ACHN (cell line): ENCODE data around the gene PPIE.
"Not testable (repeated sequence)": the region's sequence is repeated elsewhere in the genome, so short reads cannot be mapped to it uniquely, and the experiment has no call there.

Experiments used
- DNase-seq: peaks from one replicate; pipeline ENCODE4 v3.0.0-alpha.2; 2015
- in situ Hi-C: cut with HindIII; loops from 2 replicates; pipeline ENCODE4 v1.10.0; 2017; ENCODE audit warnings: low sequenced_read_pairs, low pct_ligation_motif_present, low pct_unique_long_range_greater_than_20kb

The PPIE gene

DNA sequence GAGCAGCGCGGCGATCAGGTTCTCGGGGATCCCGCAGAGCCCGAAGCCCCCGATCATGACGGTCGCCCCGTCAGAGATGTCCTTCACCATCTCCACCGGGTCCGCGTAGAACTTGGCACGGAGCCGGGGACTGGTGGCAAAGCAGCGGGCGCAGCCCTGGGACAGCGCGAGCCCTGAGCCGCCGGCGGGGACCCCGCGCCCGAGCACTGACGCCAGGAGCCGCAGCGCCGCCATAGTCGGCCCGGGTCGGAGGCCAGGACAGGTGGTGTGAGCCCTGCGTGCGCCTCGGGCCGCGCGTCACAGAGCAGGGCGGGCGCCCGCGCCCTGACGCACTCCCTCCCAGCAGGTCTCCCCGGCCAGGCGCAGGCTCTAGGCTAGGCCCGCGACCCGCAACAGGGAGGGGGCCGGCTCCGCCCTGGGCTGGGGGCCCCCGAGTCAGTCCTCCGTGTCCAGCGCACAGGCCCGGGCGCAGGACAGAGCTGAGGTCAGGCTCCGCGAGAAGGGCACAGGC, 32.4 kb downstream of the PPIE start, which contains the start of gene OXCT2:
Gene OXCT2 (minus strand): TSS at position 327 of the 511 bp plus-strand sequence. CDS start 93 bp downstream, at position 234.
- in situ Hi-C loops, DNase-seq: not testable (repeated sequence)

DNA sequence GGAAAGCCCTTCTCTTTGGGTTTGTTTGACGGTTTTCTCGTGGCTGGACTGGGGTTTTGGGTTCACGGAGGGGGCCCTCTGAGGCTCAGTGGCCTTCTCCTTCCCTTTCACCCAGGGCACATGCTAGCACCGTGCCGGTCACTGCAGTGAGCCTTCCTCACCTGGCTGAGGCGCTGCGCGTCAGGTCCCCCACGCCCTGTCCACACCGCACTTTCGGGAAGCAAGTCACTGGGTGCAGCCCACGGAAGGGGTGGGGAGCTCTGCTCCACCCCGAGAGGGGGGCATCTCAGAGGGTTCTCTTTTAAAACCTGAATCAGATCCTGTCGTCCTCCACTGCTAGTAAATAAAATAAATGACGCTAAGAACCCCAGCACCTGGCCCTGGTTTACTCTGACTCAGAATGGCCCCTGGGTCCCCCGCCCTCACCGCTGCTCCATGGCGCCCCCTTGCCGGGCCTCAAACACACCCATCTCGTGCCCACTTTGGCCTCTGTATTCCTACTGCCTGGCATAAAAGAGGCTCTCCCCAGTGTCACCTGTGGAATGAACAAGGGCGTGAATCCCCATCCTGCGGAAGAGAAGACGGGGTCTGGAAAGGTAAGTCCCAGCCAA, 34.8 kb downstream of the PPIE start:
- DNase-seq, in situ Hi-C loops: not testable (repeated sequence)

DNA sequence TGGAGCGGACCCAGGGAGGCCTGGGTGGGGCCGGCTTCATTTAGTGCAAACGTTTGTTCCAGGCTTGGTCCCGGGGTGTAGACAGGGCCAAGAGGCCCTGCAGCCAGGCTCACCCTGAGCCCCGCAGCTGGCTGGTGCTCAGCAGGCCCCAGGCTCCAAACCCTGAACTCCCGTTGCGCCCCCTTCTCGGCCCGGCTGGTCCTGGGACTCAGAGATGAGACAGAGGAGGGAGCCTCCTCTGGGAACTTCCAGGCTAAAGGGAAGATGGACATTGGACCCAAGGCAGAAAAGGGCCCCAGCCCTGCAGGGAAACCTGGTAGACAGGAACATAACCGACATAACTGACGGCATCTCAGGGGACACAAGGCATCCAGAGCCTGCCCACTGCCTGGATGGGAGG, 36.5 kb downstream of the PPIE start:
- in situ Hi-C loops, DNase-seq: not testable (repeated sequence)

DNA sequence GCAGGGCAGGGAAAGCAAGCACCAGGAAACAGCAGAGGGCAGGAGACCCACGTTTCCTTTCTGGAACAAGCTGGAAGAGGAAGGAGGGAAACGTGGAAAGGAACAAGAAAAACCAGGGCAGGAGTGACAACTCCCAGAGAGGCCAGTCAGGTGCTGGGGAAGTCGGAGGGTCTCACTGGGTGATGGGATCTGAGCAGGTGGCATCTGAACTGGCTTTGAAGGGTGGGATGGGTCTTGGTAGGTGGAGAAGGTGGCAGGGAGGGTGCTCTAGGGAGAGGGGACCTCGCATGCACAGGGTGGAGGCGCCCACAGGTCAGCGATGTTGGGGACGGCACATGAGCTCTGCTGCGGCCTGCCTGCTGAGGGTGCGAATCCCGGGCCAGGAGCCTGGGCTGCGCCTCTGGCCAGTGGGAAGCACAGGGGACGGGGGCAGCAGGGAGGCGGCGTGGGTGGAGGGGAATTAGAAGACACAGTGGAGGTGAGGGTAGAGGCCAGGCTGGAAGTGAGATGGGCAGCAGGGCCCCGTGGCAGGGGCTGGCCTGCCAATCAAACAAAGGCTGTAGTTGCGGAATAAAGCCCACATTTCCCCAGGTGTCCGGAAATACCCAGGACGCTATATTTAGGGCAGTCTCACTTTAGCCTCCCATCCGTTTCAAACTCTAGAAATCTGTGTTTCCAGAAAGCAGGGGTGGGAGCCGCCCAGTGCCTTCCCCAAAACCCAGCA, 37.2 kb downstream of the PPIE start:
- in situ Hi-C loops, DNase-seq: not testable (repeated sequence)

DNA sequence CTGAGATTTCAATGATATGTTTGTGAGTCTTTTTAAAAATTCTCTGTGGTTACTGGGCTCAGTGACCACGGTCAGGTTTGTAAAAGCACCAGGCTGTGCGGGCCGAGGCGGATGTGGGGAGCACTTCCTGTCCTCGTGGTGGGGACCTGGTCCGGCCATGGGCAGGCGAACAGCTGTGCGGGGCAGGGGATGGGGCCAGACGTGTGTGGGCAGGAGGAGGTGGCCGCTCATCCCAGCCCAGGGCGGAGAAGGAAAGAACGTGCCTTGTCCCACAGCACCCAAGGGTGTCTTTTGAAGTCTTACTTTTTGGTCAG, 37.7 kb downstream of the PPIE start:
- no peak for DNase-seq
- in situ Hi-C loops: no loop called here

DNA sequence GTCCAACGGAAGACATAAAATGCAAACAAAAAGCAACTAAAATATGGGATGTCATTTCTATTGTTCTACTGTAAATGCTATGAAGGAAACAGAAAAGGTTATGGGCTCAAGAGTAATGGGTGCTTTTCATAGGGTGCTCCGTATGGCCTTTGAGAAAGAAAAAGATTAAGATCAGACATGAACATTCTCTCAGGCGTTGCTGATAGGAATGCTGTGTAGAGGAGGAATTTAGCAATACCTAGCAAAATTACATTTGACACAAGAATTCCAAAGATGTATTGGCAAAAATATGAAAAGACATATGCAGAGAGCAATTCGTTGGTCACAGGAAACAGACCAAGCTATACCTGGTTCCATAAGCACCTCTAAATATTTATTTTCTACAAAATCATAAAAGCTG, 38.2 kb downstream of the PPIE start:
- DNase-seq: no peak
- in situ Hi-C loops: no loop called here

DNA sequence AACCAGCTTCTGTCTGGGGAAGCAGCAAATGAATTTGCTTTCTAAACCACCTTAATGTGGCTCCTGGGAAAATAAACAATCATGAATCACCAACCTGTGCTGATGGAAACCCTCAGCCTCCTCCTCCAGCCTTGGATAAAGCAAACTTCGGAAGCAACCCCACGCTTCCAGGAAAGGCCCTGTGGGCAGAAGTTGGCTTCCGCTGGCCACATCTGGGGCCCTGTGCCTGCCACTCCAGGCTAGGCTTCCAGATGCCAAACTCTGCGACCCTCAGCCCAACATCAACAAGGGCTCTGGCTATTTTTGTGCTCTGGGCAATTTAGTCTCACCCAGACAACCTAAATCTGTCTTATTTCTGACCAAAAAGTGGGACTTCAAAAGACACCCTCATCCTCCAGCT, 38.6 kb downstream of the PPIE start:
- in situ Hi-C loops: no loop called here
- no peak for DNase-seq

DNA sequence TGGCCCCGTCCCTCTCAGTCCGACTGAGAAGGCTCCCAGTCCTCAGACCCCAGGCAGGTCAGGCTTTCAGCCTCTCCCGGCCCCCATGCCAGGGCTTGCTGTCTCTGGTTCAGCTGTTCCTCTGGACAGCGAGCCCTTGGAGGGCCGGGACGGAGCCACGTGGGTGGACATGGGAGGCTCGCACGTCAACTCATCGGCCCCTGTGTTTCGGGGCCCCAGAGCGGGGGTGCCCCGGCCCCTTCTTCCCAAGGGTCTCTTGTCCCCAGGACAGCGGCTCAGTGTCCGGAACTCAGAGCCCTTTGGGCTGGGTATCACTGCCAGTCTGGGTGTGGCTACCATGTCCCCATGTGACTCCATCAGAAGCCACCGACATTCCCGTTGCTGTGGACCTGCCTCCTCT, 39.2 kb downstream of the PPIE start:
- DNase-seq, in situ Hi-C loops: not testable (repeated sequence)

DNA sequence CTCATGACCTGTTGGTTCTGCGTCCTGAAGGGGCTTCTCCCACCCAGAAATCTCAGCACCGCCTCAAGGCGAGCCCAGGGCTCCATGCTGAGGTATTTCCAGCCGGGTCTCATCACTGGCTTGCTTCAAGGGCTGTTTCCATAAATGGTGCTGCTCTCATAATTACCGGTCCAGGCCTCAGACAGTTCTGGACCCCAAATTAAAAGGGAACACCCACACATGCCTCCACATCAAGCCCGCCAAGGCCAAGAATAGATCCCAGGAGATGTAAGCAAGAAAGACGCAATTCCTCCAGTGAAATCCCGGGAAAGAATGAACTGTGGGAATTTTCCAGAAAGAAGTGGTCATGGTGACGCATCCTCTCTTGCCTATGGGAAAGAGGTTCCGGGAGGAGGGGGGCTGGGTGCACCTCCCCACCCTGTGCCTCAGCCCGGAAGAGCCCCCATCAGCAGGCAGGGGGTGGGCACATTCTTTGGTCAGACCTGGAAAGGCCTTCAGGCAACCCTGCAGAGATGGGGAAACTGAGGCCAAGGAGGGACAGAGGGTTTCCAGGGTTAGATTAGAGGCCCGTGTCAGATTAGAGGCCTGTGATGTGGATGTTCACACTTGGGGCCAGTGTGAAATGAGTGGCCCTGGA, 39.9 kb downstream of the PPIE start:
- in situ Hi-C loops, DNase-seq: not testable (repeated sequence)

DNA sequence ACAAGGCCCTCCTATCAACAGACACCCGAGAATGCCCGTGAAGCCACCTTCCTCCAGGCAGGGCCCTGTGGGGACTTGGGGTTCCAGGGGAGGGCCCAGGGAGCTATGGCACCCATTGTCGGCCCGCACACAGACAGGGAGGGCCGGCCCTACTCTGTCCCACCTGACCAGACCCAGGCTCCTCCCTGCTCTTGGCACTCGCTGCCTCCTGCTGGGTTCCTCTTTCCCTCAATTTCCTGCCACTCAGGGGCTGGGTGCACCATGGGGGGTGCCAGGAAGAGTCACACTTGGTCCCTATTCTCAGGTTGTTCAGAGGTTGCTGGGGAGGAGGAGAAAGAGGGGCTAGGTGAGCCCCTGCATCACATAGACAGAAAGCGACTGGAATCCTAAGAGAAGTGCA, 40.5 kb downstream of the PPIE start:
- in situ Hi-C loops: no loop called here
- DNase-seq: no peak

DNA sequence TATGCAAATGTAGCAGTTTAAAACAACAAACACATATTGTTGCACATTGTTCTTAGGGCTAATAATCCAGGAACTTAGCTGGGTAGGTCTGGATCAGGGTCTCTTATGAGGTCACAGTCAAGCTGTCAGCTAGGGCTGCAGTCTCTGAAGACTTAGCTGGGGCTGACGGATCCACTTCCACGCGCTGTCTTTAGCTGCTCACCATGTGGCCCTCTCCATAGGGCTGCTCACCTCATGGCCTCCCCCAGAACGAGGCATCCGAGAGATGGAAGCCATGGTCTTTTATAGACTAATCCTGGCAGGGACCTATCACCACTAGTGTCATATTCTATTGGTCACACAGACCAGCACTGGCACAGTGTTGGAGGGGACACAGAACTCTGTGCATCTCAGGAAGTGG, 41.1 kb downstream of the PPIE start:
- in situ Hi-C loops: no loop called here
- DNase-seq: no peak

DNA sequence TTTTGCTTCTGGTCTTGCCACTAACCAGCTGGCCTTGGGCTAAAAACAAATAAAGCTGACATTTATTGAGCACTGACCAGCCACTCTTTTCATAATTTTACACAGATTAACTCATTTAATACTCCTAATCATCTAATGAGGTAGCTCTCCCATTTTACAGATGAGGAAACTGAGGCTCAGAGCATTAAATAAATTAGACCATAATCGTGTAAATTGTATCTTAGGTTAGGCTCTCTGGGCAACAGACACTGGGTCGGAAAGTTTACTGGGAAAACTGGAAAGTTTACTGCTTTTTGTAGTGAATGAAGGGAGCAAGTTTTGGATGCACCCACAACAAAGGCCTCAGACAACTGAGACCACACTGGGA, 42.6 kb downstream of the PPIE start:
- DNase-seq: no peak
- in situ Hi-C loops: no loop called here

DNA sequence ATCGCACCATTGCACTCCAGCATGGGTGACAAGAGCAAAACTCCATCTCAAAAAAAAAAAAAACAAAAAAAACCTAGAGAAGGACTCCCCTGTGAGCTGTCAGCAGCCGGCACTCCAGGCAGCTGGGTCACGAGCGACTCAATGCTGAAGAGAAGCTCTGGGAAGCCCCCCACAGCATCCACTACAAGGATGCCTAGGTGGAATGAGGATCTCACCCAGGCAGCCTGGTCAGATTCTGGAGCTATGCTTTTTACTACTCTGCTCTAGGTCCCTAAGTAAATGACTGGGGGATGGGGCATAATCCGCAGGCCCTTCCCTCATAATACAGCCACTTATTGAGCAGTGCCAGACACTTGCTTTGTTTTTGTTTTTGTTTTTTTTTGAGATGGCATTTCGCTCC, 43.4 kb downstream of the PPIE start:
- in situ Hi-C loops: no loop called here
- no peak for DNase-seq

DNA sequence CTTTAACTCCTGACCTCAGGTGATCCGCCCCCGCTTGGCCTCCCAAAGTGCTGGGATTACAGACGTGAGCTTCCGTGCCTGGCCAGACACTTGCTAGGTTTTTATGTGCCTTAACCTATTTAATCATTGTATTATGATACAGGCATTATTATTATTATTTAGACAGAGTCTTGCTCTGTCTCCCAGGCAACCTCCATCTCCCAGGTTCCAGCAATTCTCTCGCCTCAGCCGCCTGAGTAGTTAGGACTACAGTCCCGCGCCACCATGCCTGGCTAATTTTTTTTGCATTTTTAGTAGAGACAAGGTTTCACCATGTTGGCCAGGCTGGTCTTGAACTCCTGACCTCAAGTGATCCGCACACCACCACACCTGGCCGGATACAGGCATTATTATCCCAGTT, 44.0 kb downstream of the PPIE start:
- DNase-seq, in situ Hi-C loops: not testable (repeated sequence)

DNA sequence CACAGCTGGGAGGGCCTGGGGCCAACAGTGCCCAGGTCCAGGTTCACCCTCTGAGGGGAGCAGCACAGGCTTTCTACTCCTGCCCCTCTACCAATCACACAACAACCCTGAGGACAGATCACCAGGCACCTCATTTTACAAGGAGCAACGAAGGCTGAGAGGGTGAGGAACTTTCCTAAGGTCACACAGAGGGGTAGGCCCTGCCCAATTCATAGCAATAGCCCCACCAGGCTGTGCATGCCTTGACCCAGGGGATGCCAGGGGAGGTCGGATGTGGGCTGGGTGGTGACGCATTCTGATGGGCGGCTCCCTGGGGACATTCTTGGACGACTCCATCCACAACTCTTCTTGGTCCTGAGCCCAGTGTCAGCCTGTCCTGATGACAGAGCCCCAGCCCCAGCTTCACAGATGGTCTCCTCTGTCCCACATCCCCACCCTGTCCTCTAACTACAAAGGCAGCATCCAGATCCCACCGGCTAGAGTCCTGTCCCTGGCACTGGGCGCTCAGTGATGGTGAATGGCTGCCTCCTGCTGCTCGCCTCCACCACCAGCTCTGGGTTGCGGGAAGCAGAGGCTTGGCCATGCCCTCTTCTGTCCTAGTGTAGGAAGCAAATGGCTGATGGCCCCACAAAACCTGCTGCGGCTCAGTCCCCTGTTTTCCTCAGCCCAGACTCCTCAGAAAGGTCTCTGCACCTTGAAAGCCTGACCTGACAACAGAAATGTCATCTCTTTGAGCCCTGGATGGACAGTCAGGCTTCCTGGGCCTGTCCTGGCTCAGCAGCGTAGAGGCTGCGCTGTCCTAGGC, 47.8 kb downstream of the PPIE start:
- in situ Hi-C loops, DNase-seq: not testable (repeated sequence)

DNA sequence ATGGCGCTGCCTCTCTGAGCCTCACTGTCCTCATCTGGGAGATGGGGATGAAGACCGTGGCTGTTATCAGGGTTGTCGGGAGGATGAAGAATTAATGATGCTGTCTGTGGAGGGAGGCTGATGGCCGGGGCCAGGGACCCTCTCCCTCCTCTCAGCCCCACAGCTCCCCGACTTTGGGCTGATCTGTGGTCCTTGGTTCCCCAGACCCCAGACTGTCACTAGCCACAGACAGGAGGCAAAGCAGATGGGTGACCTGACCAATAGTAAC, 48.4 kb downstream of the PPIE start:
- in situ Hi-C loops: not testable (repeated sequence)

DNA sequence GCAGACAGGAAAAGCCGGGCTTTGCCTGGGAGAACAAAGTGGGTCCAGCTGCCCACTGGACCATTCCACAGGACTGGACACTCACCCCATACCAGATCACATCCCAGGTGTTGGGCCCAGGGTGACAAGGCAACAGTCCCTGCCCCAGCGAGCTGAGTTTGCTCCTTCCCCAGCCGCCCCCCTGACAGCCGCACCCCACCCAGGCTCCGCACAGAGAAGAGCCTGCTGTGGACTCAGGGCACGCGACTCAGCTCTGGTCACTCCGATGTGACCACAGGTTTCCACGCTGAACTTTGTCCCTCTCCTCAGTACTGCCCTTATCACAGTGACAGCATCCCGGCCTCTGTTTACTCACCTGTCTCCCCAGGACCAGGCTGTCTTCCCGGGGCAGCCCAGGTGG, 48.8 kb downstream of the PPIE start:
- in situ Hi-C loops: no loop called here

More for the DNA sequence above, 48.4 kb downstream of the PPIE start:
- not testable (repeated sequence) for DNase-seq

DNA sequence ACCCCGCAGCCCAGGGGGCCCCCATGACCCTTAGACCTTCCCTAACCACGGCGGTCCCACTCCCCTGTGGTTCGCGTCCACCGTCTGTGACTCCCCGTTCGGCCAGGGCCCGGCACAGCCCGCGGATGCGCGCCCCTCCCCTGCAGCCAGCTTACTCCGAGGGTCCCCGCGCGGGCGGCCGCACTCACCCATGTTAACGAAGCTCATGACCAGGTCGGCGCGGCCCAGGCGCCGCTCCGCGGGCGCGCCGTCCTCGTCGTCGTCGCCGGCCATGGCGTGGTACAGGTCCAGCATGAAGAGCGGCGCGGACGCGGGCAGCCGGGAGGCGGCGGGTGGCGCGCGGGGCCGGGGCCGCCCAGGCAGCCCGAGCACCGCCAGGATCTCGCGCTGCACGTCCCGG, 49.3 kb downstream of the PPIE start:
- DNase-seq, in situ Hi-C loops: not testable (repeated sequence)

More for the DNA sequence above, 48.8 kb downstream of the PPIE start:
- no peak for DNase-seq

DNA sequence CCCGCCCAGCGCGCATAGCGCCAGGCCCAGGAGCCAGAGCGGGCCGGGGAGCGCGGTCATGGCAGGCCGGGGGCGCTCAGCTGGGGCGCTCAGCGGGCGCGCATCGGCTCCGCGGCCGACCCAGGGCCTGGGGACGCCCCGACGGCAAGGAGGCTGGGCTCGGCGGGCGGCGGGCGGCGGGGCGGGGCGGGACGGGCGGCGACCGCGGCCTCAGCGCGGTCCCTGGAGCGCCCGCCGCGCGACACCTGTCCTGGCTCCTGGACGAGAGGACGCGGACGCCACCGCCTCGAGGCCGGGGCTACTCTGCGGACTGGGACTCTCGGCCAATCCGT, 49.7 kb downstream of the PPIE start:
- in situ Hi-C loops: no loop called here
- DNase-seq: no peak
